Immature natural killer cell (primary cell): ENCODE data around the gene C1GALT1C1L. TPM values are rescaled to one million over a fixed set of nuclear protein-coding genes. Genes with fewer than 3 reads are reported as not detected.
"Not testable (repeated sequence)": the region's sequence is repeated elsewhere in the genome, so short reads cannot be mapped to it uniquely, and the experiment has no call there.

ENCODE experiments used
- DNase-seq, 3 donors: peaks; one replicate each; pipeline ENCODE4 v3.0.0; 2022; ENCODE audit warnings: mixed read lengths in 1 of 3
- H3K27ac Mint-ChIP-seq, 6 donors: one replicate each; pipeline ENCODE4 v1.8.0; 2020; ENCODE audit warnings: mixed read lengths in 6 of 6, mild to moderate bottlenecking in 5 of 6, inconsistent platforms in 4 of 6, moderate library complexity in 3 of 6
- H3K27me3 Mint-ChIP-seq, 3 donors: one replicate each; pipeline ENCODE4 v1.8.0; 2020 to 2021; ENCODE audit warnings: low read depth in 3 of 3, mild to moderate bottlenecking in 3 of 3, mixed read lengths in 3 of 3, moderate library complexity in 3 of 3, inconsistent platforms in 1 of 3
- H3K36me3 Mint-ChIP-seq, 3 donors: one replicate each; pipeline ENCODE4 v1.8.0; 2020; ENCODE audit warnings: mixed read lengths in 3 of 3, inconsistent platforms in 2 of 3, mild to moderate bottlenecking in 2 of 3
- H3K4me1 Mint-ChIP-seq, 2 donors: one replicate each; pipeline ENCODE4 v1.8.0; 2020; ENCODE audit warnings: inconsistent platforms in 2 of 2, mild to moderate bottlenecking in 2 of 2, mixed read lengths in 2 of 2, moderate library complexity in 1 of 2
- H3K4me3 Mint-ChIP-seq, 5 donors: one replicate each; pipeline ENCODE4 v1.8.0; 2020; ENCODE audit warnings: mild to moderate bottlenecking in 5 of 5, mixed read lengths in 5 of 5, inconsistent platforms in 3 of 5, moderate library complexity in 3 of 5
- H3K9me3 Mint-ChIP-seq, 6 donors: one replicate each; pipeline ENCODE4 v1.8.0; 2020; ENCODE audit warnings: mild to moderate bottlenecking in 6 of 6, mixed read lengths in 6 of 6, inconsistent platforms in 4 of 6, moderate library complexity in 3 of 6
- polyA plus RNA-seq, 3 donors: library from polyadenylated mRNA; unstranded; fragments of 300-500 nt; fragmentation: Illumina TruSeq; gene quantifications; one replicate each; pipeline ENCODE4 v1.2.3, GENCODE V29; 2021

The C1GALT1C1L gene
- polyA plus RNA-seq, 3 donors from 2014 or later, result not detected

DNA sequence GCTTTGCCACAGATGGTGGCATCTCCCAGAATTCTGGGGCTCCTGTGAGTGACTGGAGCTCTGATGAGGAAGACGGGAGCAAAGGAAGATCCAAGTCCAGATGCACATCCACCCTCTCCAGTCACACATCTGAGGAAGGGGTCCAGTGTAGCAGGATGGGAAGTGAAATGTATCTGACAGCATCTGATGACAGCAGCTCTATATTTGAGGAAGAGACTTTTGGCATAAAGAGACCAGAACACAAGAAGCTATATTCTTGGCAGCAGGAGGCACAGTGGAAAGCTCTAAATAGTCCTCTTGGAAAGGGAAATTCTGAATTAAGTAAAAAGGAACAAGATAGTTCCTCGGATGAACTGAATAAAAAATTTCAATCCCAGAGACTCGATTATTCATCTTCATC lies 23.5 kb upstream of the C1GALT1C1L start:
- no peak for DNase-seq

DNA sequence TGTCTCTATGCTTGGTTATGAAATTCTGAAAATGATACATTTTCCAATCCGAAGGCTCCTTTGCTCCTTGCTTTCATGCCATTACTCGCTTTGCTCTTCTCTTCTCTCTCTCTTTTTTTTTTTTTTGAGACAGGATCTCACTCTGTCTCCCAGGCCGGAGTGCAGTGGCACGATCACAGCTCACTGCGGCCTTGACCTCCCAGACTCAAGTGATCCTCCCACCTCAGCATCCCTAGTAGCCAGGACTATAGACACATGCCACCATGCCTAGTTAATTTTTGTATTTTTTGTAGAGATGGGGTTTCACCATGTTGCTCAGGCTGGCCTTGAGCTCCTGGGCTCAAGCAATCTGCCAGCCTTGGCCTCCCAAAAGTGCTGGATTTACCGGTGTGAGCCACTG lies 21.9 kb upstream of the C1GALT1C1L start:
- H3K27ac Mint-ChIP-seq, H3K4me3 Mint-ChIP-seq, DNase-seq, H3K36me3 Mint-ChIP-seq, H3K9me3 Mint-ChIP-seq, H3K4me1 Mint-ChIP-seq: not testable (repeated sequence)
- H3K27me3 Mint-ChIP-seq, result peaks cover 2 to 17% (median 11%) of the 10 kb centered on the region in 3 donors

More for the DNA sequence above, 23.5 kb upstream of the C1GALT1C1L start:
- no peaks in the 10 kb centered on the region for H3K9me3 Mint-ChIP-seq
- H3K4me1 Mint-ChIP-seq, result no peaks in the 10 kb centered on the region
- H3K36me3 Mint-ChIP-seq, result no peaks in the 10 kb centered on the region
- H3K27me3 Mint-ChIP-seq, result peaks cover 0 to 17% (median 9%) of the 10 kb centered on the region in 3 donors
- H3K27ac Mint-ChIP-seq, result no peak overlapping the region
- no peak overlapping the region for H3K4me3 Mint-ChIP-seq

DNA sequence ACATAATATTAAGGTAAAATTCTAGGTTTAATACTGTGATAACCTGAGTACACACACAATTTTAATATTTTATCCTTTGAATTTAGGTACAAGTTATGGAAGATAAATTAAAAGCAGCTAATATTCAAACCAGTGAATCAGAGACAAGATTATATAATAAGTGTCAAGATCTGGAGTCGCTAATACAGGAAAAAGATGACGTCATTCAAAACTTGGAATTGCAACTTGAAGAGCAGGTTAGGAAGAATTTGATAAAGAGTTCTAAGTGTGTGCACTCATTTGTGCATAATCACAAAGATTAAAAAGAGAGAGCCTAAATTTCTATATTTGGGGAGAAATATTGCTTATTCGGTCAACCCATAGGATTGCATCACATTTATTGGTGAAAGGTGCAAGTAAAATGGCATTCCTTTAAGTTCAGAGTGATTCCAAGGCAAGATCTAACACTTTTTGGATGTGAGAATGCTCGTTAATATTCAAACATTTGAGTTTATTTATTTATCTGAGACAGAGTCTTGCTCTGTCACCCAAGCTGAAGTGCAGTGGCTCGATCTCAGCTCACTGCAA lies 16.3 kb upstream of the C1GALT1C1L start:
- peaks cover 5 to 27% (median 5%) of the 10 kb centered on the region in 3 donors for H3K27me3 Mint-ChIP-seq

DNA sequence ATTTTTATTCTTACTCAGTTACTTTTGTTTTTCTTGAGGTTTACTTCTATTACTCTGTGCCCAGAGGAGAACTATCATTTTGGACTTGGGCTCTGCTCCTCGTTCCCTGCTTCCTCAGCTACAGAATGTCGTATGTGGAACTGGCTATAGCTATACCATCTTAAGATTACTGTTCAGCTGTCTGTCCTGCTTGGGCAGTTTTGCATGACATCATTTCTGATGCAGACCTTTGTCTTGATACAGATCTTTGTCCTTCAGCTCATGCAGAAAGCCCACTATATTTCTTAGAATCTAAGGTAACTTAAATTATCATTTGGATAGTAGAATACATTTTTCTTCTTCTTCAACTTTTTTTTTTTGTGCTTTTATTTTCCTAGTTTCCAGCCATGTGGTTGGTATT lies 13.8 kb upstream of the C1GALT1C1L start:
- Mint-ChIP-seq H3K9me3 (peaks cover 0 to 1% (median 0%) of the 10 kb centered on the region in 6 donors), H3K27ac (no peak overlapping the region), H3K27me3 (peaks cover 3 to 33% (median 8%) of the 10 kb centered on the region in 3 donors), H3K36me3 (no peaks in the 10 kb centered on the region), H3K4me1 (no peaks in the 10 kb centered on the region), H3K4me3 (no peak overlapping the region)
- no peak for DNase-seq

More for the DNA sequence above, 16.3 kb upstream of the C1GALT1C1L start:
- no peak for DNase-seq
- no peaks in the 10 kb centered on the region for H3K9me3 Mint-ChIP-seq
- no peak overlapping the region for H3K27ac Mint-ChIP-seq
- H3K36me3 Mint-ChIP-seq, result no peaks in the 10 kb centered on the region
- no peak overlapping the region for H3K4me3 Mint-ChIP-seq
- H3K4me1 Mint-ChIP-seq, result no peaks in the 10 kb centered on the region

DNA sequence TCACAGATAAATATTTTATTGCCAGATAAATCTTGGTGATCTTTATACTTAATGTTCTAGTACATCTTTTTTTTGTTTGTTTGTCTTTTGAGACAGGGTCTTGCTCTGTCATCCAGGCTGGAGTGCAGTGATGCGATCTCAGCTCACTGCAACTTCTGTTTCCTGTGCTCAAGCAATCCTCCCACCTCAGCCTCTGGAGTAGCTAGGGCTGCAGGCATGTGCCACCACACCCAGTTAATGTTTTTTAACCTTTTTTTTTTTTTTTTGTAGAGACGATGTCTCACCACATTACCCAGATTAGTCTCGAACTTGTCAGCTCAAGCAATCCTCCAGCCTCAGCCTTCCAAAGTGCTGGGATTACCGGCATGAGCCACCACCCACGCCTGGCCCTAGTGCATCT lies 9.1 kb upstream of the C1GALT1C1L start:
- H3K36me3 Mint-ChIP-seq, result no peaks in the 10 kb centered on the region
- H3K27ac Mint-ChIP-seq, result no peak overlapping the region
- no peak overlapping the region for H3K4me3 Mint-ChIP-seq
- peaks cover 3 to 24% (median 5%) of the 10 kb centered on the region in 3 donors for H3K27me3 Mint-ChIP-seq
- peaks cover 0 to 7% (median 0%) of the 10 kb centered on the region in 6 donors for H3K9me3 Mint-ChIP-seq
- no peaks in the 10 kb centered on the region for H3K4me1 Mint-ChIP-seq
- no peak for DNase-seq

DNA sequence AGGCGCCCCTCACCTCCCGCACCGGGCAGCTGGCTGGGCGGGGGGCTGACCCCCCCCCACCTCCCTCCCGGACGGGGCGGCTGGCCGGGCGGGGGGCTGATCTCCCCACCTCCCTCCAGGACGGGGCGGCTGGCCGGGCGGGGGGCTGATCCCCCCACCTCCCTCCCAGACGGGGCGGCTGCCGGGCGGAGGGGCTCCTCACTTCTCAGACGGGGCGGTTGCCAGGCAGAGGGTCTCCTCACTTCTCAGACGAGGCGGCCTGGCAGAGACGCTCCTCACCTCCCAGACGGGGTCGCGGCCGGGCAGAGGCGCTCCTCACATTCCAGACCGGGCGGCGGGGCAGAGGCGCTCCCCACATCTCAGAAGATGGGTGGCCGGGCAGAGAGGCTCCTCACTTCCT lies 1.6 kb upstream of the C1GALT1C1L start:
- H3K27ac Mint-ChIP-seq, DNase-seq, H3K27me3 Mint-ChIP-seq, H3K4me3 Mint-ChIP-seq, H3K9me3 Mint-ChIP-seq, H3K36me3 Mint-ChIP-seq, H3K4me1 Mint-ChIP-seq: not testable (repeated sequence)

DNA sequence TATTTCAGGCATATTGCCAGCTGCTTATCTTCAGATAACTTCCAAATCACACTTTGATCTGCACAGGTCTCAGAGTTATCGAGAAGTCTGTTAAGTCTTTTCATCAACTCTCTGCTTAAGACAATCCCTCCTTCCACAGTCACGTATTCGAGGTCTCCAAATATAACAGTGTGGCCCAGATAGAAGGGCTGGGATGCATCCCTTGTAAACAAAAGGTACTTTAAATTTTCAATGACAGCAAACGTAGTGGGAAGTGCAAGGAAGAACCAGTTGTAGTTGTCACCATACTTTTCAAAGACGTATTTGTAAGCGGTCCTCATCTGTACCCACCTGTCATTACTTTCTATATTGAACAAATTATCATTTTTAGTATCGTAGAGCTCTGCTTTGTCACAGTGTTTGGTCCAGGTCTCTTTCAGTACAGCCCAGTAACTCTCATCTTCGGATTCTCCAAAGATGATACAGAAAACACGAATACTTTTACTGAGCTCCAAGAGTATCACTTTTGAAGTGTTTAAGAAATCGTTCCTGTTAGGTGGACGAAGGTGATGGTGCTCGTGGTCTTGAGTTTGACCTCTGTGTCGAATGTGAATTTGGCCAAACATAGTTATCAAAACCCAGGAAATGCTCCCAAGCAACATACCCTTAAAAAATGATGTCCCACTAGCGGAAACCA lies 445 bp downstream of the C1GALT1C1L start:
- H3K4me1 Mint-ChIP-seq, result peaks cover 1 to 7% of the 10 kb centered on the region in 2 donors
- H3K27ac Mint-ChIP-seq, result no peak overlapping the region
- H3K9me3 Mint-ChIP-seq, result peaks cover 0 to 6% (median 0%) of the 10 kb centered on the region in 6 donors
- DNase-seq, result no peak
- peak overlapping the region in 3 of 5 donors; percentile 23 to 52 (median 38) for H3K4me3 Mint-ChIP-seq
- H3K36me3 Mint-ChIP-seq, result no peaks in the 10 kb centered on the region
- peaks cover 2 to 8% (median 7%) of the 10 kb centered on the region in 3 donors for H3K27me3 Mint-ChIP-seq

DNA sequence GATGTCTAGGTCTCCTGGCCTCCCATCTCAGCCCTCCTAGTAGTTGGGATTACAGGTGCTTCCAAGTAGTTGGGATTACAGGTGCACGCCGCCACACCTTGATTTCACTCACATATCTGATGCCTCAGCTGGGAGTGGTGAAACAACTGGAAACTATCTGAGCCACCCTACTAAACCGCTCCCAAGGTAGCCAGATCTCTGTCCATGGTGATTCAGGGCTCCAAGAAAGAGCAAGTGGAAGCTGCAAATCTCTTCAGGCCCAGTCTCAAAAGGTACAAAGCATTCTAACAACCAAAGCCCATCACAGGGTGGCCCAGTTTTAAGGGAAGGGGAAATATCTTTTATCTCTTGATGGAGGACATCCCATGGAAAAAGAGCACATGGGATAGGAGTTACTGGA lies 19.0 kb downstream of the C1GALT1C1L start:
- peaks cover 0 to 5% (median 0%) of the 10 kb centered on the region in 6 donors for H3K9me3 Mint-ChIP-seq

DNA sequence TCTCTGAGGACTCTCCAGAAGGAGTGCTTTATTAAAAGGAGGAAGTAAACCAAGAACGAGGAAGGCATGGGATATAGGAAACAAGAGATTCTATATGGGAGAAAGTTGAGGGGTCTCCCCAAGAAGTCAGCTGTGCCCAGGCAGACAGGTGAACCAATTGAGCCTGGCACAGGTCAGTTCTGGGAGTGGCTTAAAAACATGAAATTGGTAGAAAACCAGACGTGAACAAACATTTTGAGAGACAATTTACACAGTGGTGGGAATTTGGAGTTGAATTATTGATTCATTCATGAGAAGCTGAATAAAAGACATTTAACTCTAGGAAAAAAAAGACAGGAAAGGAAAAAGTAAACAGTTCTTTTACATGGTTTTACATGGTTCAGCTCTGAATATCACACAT lies 22.7 kb downstream of the C1GALT1C1L start:
- H3K27me3 Mint-ChIP-seq, result peaks cover 4 to 11% (median 4%) of the 10 kb centered on the region in 3 donors
- no peaks in the 10 kb centered on the region for H3K36me3 Mint-ChIP-seq
- no peaks in the 10 kb centered on the region for H3K9me3 Mint-ChIP-seq
- no peak for DNase-seq
- H3K27ac Mint-ChIP-seq, result no peak overlapping the region
- no peaks in the 10 kb centered on the region for H3K4me1 Mint-ChIP-seq
- no peak overlapping the region for H3K4me3 Mint-ChIP-seq

More for the DNA sequence above, 19.0 kb downstream of the C1GALT1C1L start:
- H3K4me3 Mint-ChIP-seq, result no peak overlapping the region
- H3K27ac Mint-ChIP-seq, result no peak overlapping the region
- H3K4me1 Mint-ChIP-seq, result no peaks in the 10 kb centered on the region
- no peaks in the 10 kb centered on the region for H3K36me3 Mint-ChIP-seq
- H3K27me3 Mint-ChIP-seq, result peaks cover 0 to 11% (median 2%) of the 10 kb centered on the region in 3 donors
- no peak for DNase-seq

DNA sequence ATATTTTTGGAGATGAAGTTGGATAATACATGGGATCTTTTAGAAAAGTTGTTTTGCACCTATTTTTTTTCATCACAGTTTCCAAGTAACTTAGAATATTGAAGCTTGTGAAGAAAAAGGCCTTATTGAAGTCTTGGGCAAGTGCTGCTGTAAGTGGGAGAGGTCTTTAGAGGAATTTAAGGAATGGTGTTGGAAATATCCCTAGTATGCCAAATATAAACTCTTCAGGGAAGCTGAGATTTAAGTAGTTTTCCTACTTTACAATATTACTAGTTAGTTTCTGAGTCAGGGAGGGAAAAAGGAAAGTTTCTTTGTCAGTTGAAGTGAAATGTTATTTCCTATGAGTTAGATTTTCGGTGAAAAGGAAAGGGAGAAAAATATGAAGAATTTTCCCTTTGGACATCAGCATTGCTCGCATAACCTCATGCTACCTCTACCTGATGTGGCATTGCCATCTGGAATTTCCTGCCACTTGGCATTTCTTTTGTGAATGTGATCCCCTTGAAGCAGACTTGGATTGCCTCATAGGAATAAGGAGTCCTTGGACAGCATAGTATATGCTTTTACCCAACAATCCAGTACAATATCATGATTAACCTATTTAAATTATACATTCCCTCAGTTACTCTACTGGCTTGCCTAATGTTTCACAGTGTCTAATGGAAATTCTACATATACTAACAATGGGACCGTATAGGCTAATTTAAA lies 27.1 kb downstream of the C1GALT1C1L start:
- no peak for DNase-seq
- H3K9me3 Mint-ChIP-seq, result no peaks in the 10 kb centered on the region
- H3K27me3 Mint-ChIP-seq, result peaks cover 4 to 9% (median 4%) of the 10 kb centered on the region in 3 donors
- no peak overlapping the region for H3K27ac Mint-ChIP-seq
- H3K4me3 Mint-ChIP-seq, result no peak overlapping the region
- H3K36me3 Mint-ChIP-seq, result no peaks in the 10 kb centered on the region
- H3K4me1 Mint-ChIP-seq, result no peaks in the 10 kb centered on the region

DNA sequence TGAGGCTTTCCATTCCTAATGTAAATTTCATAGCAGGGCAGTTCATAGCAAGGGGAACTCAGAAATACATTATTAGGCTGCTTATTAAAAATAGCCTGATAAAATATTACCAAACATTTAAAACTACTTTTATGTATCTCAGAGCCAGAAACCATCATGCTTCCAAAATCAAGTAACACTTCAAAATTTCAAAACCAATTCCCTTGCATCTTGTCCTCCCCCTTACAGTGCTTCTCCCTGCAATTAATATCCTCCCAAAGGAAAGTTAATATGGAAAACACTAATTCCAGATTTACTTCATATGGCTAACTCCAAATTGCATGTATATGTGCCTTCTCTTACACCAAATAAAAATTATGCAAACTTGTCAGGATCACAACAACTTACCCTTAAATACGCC lies 32.5 kb downstream of the C1GALT1C1L start:
- no peak overlapping the region for H3K4me3 Mint-ChIP-seq
- peaks cover 0 to 16% (median 8%) of the 10 kb centered on the region in 6 donors for H3K9me3 Mint-ChIP-seq
- DNase-seq, result no peak
- H3K36me3 Mint-ChIP-seq, result no peaks in the 10 kb centered on the region
- no peak overlapping the region for H3K27ac Mint-ChIP-seq
- peaks cover 0 to 6% (median 3%) of the 10 kb centered on the region in 3 donors for H3K27me3 Mint-ChIP-seq
- no peaks in the 10 kb centered on the region for H3K4me1 Mint-ChIP-seq

DNA sequence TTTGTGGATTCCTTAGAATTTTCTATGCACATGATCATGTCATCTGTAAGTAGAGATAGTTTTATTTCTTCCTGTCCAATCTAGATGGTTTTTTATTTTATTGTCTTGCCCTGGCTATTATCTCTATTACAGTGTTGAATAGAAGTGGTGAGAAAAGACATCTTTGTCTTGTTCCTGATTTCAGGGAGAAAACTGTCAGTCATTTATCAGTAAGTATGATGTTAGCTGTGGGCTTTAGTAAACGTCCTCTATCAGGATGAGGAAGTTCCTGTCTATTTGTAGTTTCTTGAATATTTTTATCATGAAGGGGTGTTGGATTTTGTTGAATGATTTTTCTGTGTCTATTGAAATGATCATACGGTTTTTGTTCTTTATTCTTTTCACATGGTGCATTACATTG lies 33.9 kb downstream of the C1GALT1C1L start:
- Mint-ChIP-seq H3K27me3 (peaks cover 3 to 6% (median 3%) of the 10 kb centered on the region in 3 donors), H3K9me3 (peaks cover 0 to 16% (median 8%) of the 10 kb centered on the region in 6 donors)

DNA sequence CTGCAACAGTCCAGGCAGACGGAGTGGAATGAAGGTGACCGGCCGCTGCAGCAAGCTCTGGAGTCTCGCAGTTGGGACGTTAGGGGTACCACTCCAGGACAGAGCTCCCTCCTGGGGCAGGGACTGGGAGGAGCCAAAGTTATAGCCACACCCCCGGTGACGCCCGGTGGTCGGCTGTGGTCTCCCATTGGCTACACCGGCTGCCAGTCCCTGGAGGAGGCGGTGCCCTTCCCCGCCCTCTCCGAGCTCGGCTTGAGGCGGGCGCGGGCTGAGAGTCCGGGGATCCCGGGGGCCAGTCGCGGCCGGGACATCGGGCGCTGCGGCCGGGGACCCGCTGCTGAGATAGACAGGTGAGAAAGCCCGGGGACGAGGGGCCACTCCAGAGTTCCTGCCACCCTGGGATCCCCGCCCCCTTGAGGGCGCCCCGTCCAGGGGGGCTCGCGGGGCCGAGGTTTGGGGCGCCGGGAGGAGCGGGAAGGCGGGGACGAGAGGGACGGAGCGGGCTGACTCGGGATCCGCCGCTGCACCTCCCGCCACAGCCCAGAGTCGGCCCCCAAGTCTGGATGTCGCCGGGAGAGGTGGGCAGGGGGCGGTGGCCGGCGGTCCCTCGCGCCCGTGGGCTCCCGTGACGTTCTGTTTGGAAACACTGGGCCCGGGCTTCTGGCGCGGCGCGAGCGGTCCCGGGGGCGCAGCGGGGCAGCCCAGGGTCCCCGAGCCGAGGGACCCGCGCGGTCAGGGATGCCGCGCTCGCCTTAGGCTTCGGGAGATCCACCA lies 39.0 kb downstream of the C1GALT1C1L start, which contains the start of gene PLEKHH2:
TSS of gene PLEKHH2 (plus strand) at position 231 of the 774 bp plus-strand sequence. CDS start 7,414 bp downstream, outside the sequence.
- Mint-ChIP-seq H3K36me3 (peaks cover 0 to 4% (median 0%) of the 10 kb centered on the region in 3 donors), H3K4me1 (peaks cover 15 to 16% of the 10 kb centered on the region in 2 donors), H3K27me3 (peaks cover 12 to 29% (median 12%) of the 10 kb centered on the region in 3 donors), H3K9me3 (peaks cover 0 to 16% (median 10%) of the 10 kb centered on the region in 6 donors), H3K4me3 (peak within 1 kb of the TSS; percentile 73 to 91 (median 90)), H3K27ac (no peak within 1 kb of the TSS)
- DNase-seq, result peak; percentile 68 to 74 (median 73)

More for the DNA sequence above, 33.9 kb downstream of the C1GALT1C1L start:
- no peak overlapping the region for H3K27ac Mint-ChIP-seq
- H3K4me1 Mint-ChIP-seq, result peaks cover 5 to 8% of the 10 kb centered on the region in 2 donors
- no peaks in the 10 kb centered on the region for H3K36me3 Mint-ChIP-seq
- DNase-seq, result no peak
- no peak overlapping the region for H3K4me3 Mint-ChIP-seq
